OCI-LY1 (cell line): Measurements from ENCODE around the gene SOX9.

ENCODE experiments used
- H2AFZ ChIP-seq: fragments of 200-600 bp; sonication (generic), shearing (Covaris generic); 2 replicates; pipeline ENCODE4 v1.6.0; 2014; ENCODE audit warnings: antibody characterized with exemption, mild to moderate bottlenecking, low read length
- H3F3A ChIP-seq: fragments of 200-600 bp; sonication (generic), shearing (Covaris generic); 2 replicates; pipeline ENCODE4 v1.6.0; 2014; ENCODE audit warnings: mild to moderate bottlenecking, antibody characterized with exemption, low read length, moderate library complexity; ENCODE audit not compliant: insufficient read depth
- H3K27ac ChIP-seq: fragments of 200-600 bp; sonication (generic); 2 replicates; pipeline ENCODE4 v1.5.1; 2014; ENCODE audit warnings: low read length, mixed run types, mild to moderate bottlenecking, low read depth; ENCODE audit not compliant: poor library complexity, severe bottlenecking
- H3K27me3 ChIP-seq: fragments of 200-600 bp; sonication (generic); 2 replicates; pipeline ENCODE4 v1.6.0; 2014; ENCODE audit warnings: antibody characterized with exemption, mild to moderate bottlenecking, low read length, moderate library complexity; ENCODE audit not compliant: insufficient read depth
- H3K36me3 ChIP-seq: fragments of 200-600 bp; sonication (generic); 2 replicates; pipeline ENCODE4 v1.6.1; 2014; ENCODE audit warnings: mild to moderate bottlenecking, antibody characterized with exemption, low read length, moderate library complexity, mixed read lengths; ENCODE audit not compliant: insufficient read depth
- H3K4me1 ChIP-seq: fragments of 200-600 bp; sonication (generic); 2 replicates; pipeline ENCODE4 v1.5.1; 2014; ENCODE audit warnings: mild to moderate bottlenecking, low read length, moderate library complexity; ENCODE audit not compliant: insufficient read depth, severe bottlenecking
- H3K4me2 ChIP-seq: fragments of 200-600 bp; sonication (generic), shearing (Covaris generic); 2 replicates; pipeline ENCODE4 v1.6.1; 2014; ENCODE audit warnings: low read length
- H3K4me3 ChIP-seq: fragments of 200-600 bp; sonication (generic); 2 replicates; pipeline ENCODE4 v1.5.1; 2014; ENCODE audit warnings: low read length, low read depth, mild to moderate bottlenecking, mixed read lengths; ENCODE audit not compliant: poor library complexity, severe bottlenecking
- H3K79me2 ChIP-seq: fragments of 200-600 bp; shearing (Covaris generic); 2 replicates; pipeline ENCODE4 v1.6.1; 2016; ENCODE audit warnings: mixed run types, low read length, mixed read lengths; ENCODE audit not compliant: insufficient read depth
- H3K9ac ChIP-seq: fragments of 200-600 bp; sonication (generic), shearing (Covaris generic); 2 replicates; pipeline ENCODE4 v1.6.1; 2014; ENCODE audit warnings: mild to moderate bottlenecking, low read length, mixed read lengths
- H3K9me2 ChIP-seq: fragments of 200-600 bp; sonication (generic), shearing (Covaris generic); 2 replicates; pipeline ENCODE4 v1.6.1; 2014; ENCODE audit warnings: low read depth, mild to moderate bottlenecking, low read length, mixed read lengths
- H3K9me3 ChIP-seq: fragments of 200-600 bp; shearing (Covaris generic); 2 replicates; pipeline ENCODE4 v1.6.1; 2014; ENCODE audit warnings: low read length, mixed read lengths
- H4K20me1 ChIP-seq: fragments of 200-600 bp; sonication (generic), shearing (Covaris generic); 2 replicates; pipeline ENCODE4 v1.6.0; 2016; ENCODE audit warnings: mild to moderate bottlenecking, low read length; ENCODE audit not compliant: insufficient read depth
- CTCF ChIP-seq: fragments of 200-600 bp; sonication (generic), shearing (Covaris generic); IDR thresholded peaks from 2 replicates; pipeline ENCODE4 v1.5.1; 2017; ENCODE audit warnings: mild to moderate bottlenecking, antibody characterized with exemption, low read length, moderate library complexity, mixed read lengths
- EZH2 ChIP-seq: fragments of 200-600 bp; sonication (generic), shearing (Covaris generic); IDR thresholded peaks from 2 replicates; pipeline ENCODE4 v1.8.0; 2017; ENCODE audit warnings: borderline replicate concordance, mixed run types, mild to moderate bottlenecking, antibody characterized with exemption, low read length, moderate library complexity, mixed read lengths

Gene SOX9

GRCh38 chr17:72092710-72093322 is 28.0 kb upstream of the SOX9 start:
- Histone ChIP-seq H3K4me1 (no peaks in the 10 kb centered on the region), H2AFZ (no peak overlapping the region), H3K27me3 (no peaks in the 10 kb centered on the region), H3F3A (no peaks in the 10 kb centered on the region), H4K20me1 (no peaks in the 10 kb centered on the region), H3K9me2 (no peaks in the 10 kb centered on the region), H3K36me3 (no peaks in the 10 kb centered on the region), H3K4me3 (no peak overlapping the region), H3K4me2 (no peak overlapping the region), H3K9ac (no peak overlapping the region), H3K79me2 (no peaks in the 10 kb centered on the region), H3K9me3 (no peaks in the 10 kb centered on the region), H3K27ac (no peak overlapping the region)
- TF ChIP-seq EZH2 (no peak), CTCF (no peak)

DNA sequence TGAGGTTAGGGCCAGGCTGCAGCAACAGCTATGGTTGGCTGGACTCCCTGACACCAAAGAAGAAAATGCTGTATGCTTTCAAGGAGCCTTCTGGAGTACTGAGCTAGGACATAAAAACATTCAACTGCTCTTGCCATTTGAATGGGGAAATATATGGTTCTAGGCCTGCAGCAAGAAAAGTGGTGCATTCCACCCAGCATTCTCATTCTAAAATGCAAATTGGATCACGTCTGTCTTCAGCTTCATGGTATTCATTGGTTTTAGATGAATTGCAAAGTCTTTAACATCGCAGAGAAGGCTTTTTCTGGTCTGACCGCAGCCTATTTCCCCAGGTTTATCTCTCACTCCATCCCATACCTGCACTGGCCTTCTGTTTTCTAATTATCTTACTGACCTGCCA is 27.1 kb upstream of the SOX9 start:
- Histone ChIP-seq H3K4me3 (no peak overlapping the region), H3K4me1 (no peaks in the 10 kb centered on the region), H3K4me2 (no peak overlapping the region), H3K9ac (no peak overlapping the region), H3K9me2 (no peaks in the 10 kb centered on the region), H3K9me3 (no peaks in the 10 kb centered on the region), H3K27me3 (no peaks in the 10 kb centered on the region), H3F3A (no peaks in the 10 kb centered on the region), H4K20me1 (no peaks in the 10 kb centered on the region), H3K27ac (no peak overlapping the region), H2AFZ (no peak overlapping the region), H3K36me3 (no peaks in the 10 kb centered on the region), H3K79me2 (no peaks in the 10 kb centered on the region)
- TF ChIP-seq EZH2 (no peak), CTCF (no peak)

DNA sequence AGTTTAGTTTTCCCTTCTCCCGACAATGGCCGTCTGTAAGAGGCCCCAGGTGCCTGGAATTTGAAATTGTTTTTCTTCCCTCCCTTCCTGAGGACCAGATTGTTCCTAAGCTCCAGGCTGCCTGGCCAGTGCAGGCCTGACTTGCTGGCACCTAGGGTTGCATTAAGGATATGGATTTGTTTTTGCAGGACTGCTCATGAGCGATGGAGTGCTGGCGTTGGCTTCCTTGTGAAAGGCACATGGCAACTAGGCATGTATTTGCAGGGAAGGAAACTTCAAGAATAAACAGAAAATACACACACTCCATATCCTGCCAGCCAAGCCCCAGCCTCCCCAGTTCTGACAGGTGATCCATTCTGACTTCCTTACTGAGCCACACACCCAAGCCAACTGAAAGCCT is 25.5 kb upstream of the SOX9 start:
- no peaks in the 10 kb centered on the region for H3K36me3 ChIP-seq
- H3K27me3 ChIP-seq: no peaks in the 10 kb centered on the region
- no peaks in the 10 kb centered on the region for H4K20me1 ChIP-seq
- TF ChIP-seq EZH2 (no peak), CTCF (no peak)
- H3F3A ChIP-seq: no peaks in the 10 kb centered on the region
- no peaks in the 10 kb centered on the region for H3K79me2 ChIP-seq
- H3K9me2 ChIP-seq: no peaks in the 10 kb centered on the region
- H2AFZ ChIP-seq: no peak overlapping the region
- no peak overlapping the region for H3K9ac ChIP-seq
- no peak overlapping the region for H3K4me2 ChIP-seq
- no peaks in the 10 kb centered on the region for H3K4me1 ChIP-seq
- no peaks in the 10 kb centered on the region for H3K9me3 ChIP-seq
- no peak overlapping the region for H3K4me3 ChIP-seq
- H3K27ac ChIP-seq: no peak overlapping the region
